ENCODE measurements around the gene ALDH4A1.
"Not testable (repeated sequence)": the region's sequence is repeated elsewhere in the genome, so short reads cannot be mapped to it uniquely, and the experiment has no call there.

The ALDH4A1 gene

DNA sequence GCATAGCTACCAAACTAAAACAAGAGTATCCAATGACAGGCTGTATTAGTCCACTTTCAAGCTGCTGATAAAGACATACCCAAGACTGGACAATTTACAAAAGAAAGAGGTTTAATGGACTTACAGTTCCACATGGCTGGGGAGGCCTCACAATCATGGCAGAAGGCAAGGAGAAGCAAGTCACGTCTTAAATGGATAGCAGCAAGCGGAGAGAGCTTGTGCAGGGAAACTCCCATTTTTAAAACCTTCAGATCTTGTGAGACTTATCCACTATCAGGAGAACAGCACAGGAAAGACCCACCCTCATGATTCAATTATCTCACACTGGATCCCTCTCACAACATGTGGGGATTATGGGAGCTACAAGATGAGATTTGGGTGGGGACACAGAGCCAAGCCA lies 54.6 kb downstream of the ALDH4A1 start:
- DNase-seq, result not testable (repeated sequence)

DNA sequence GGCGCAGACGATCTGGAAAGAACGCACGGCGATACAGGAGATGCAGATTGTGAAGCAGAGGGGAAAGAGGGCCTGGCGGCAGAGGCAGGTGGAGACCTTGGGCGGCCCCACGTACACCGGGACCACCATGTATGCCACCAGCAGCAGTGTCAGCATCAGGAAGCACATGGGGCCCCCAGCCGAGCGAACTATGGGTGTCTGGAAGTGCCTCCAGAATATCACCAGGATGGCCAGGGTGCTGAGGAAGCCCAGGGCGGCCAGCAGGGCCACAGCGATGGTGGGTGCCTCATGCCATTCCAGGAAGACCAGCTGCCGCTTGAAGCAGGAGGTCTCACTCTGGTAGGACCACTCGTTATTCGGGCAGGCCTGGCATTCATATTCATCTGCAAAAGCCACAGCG lies 62.2 kb downstream of the ALDH4A1 start:
- DNase-seq, result no peak

DNA sequence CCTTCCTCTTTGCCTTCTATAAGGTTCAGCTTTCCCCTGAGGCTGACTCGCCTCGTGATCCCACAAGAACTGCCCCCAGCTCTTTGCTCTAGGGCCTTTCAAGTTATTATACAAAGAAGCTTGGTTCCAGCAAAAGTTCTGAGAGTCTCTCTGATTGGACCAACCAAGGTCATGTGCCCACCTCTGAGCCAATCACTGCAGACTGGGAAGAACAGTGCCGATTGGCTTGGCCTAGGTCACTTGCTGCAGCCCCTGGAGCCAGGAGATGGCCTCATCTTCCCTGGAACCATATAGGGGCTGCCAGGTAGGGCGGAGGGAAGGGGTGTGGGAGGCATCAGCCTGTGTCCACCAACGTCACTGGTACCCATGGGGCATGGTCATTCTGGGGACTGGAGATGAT lies 65.7 kb downstream of the ALDH4A1 start:
- DNase-seq, result no peak

DNA sequence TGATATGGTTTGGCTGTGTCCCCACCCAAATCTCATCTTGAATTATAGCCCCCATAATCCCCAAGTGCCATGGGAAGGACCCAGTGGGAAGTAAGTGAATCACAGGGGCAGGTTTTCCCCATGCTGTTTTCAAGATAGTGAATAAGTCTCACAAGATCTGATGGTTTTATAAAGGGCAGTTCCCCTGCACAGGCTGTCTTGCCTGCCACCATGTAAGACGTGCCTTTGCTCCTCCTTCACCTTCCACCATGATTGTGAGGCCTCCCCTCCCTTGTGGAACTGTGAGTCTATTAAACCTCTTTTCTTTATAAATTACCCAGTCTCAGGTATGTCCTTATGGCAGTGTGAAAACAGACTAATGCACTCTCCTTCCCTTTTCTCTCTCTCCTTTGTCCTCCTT lies 70.0 kb downstream of the ALDH4A1 start:
- DNase-seq, result not testable (repeated sequence)

DNA sequence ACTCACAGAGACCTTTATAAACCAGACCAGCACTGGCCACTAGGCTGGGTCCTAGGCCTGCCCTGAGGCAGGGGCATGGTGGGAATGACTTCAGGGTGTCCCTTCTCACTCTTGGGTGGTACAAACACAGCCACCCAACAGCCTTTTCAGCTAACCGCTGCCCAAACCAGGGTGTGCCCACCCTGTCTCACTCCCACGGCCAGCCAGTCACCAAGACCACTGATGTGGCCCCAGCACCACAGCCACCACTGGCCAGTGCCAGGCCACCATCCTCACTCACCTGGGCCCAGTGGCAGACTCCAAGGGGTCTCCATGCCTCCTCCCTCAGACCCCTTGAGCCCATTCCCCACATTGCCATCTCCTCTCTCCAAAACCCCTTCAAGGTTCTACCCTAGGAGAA lies 70.7 kb downstream of the ALDH4A1 start:
- no peak for DNase-seq

- DNase-seq, result no peak
These were observed 71.8 kb downstream of the ALDH4A1 start for GRCh38 chr1:18830596-18830995.

- no peak for DNase-seq
These were observed 72.7 kb downstream of the ALDH4A1 start for GRCh38 chr1:18829671-18830070.

GRCh38 chr1:18828224-18828623 lies 74.1 kb downstream of the ALDH4A1 start:
- no peak for DNase-seq

GRCh38 chr1:18823438-18823837 lies 78.9 kb downstream of the ALDH4A1 start:
- no peak for DNase-seq

Measured in activated CD4-positive, alpha-beta T cell treated with anti-CD3 and anti-CD28 coated beads, Interleukin-2, amount 50 U/mL, for 1 hour (primary cell).